Activated CD8-positive, alpha-beta T cell treated with anti-CD3 and anti-CD28 coated beads for 36 hours (primary cell): ENCODE measurements around the gene COL9A2. TPM values are rescaled to one million over a fixed set of nuclear protein-coding genes. Genes with fewer than 3 reads are reported as not detected.
A peak's percentile ranks its signal among the peaks of the same experiment; 100 is the strongest.

Source experiments
- ATAC-seq: fragments of 200-7000 bp; cut with Tn5 transposase; one replicate; pipeline ENCODE4 v1.10.0; 2021; ENCODE audit warnings: mild to moderate bottlenecking, moderate library complexity
- CTCF ChIA-PET: fragments of 350-600 bp; sonication (Branson Sonifier 250); formaldehyde crosslinking; loops from one replicate; lab custom pipeline; 2021; ENCODE audit warnings: antibody characterized with exemption; lab: Charles Lee
- POLR2A ChIA-PET: fragments of 350-600 bp; sonication (Branson Sonifier 250); formaldehyde crosslinking; loops from one replicate; lab custom pipeline; 2021; ENCODE audit warnings: antibody characterized with exemption; lab: Charles Lee
- DNase-seq: peaks from one replicate; pipeline ENCODE4 v3.0.0-alpha.2; 2020
- H3K27ac Mint-ChIP-seq: one replicate; pipeline ENCODE4 v1.8.0; 2021; ENCODE audit warnings: mild to moderate bottlenecking, mixed read lengths
- H3K27me3 Mint-ChIP-seq: one replicate; pipeline ENCODE4 v1.8.0; 2021; ENCODE audit warnings: mixed read lengths
- H3K36me3 Mint-ChIP-seq: one replicate; pipeline ENCODE4 v1.8.0; 2021; ENCODE audit warnings: low read depth, mixed read lengths
- H3K4me1 Mint-ChIP-seq: one replicate; pipeline ENCODE4 v1.8.0; 2021; ENCODE audit warnings: low read depth, mixed read lengths
- H3K4me3 Mint-ChIP-seq: one replicate; pipeline ENCODE4 v1.8.0; 2021; ENCODE audit warnings: mild to moderate bottlenecking, moderate library complexity, mixed read lengths
- H3K9me3 Mint-ChIP-seq: one replicate; pipeline ENCODE4 v1.8.0; 2021; ENCODE audit warnings: mixed read lengths
- intact Hi-C: fragments of 100-400 bp; cut with micrococcal nuclease; formaldehyde crosslinking; loops from one replicate; pipeline ENCODE4 v1.10.0; 2022
- total RNA-seq, 2 experiments: library from RNA; stranded (reverse); gene quantifications; one replicate each; pipeline ENCODE4 v1.2.3, GENCODE V29; 2021
- TF ChIP-seq, protein P1 (sequence below): fragments of 200-600 bp; IDR thresholded peaks from one replicate; pipeline ENCODE4 v1.8.0; 2022; ENCODE audit warnings: antibody characterized with exemption, mild to moderate bottlenecking

The COL9A2 gene
- total RNA-seq, 2 experiments from 2014 or later: 4.3 to 5.4 TPM

DNA sequence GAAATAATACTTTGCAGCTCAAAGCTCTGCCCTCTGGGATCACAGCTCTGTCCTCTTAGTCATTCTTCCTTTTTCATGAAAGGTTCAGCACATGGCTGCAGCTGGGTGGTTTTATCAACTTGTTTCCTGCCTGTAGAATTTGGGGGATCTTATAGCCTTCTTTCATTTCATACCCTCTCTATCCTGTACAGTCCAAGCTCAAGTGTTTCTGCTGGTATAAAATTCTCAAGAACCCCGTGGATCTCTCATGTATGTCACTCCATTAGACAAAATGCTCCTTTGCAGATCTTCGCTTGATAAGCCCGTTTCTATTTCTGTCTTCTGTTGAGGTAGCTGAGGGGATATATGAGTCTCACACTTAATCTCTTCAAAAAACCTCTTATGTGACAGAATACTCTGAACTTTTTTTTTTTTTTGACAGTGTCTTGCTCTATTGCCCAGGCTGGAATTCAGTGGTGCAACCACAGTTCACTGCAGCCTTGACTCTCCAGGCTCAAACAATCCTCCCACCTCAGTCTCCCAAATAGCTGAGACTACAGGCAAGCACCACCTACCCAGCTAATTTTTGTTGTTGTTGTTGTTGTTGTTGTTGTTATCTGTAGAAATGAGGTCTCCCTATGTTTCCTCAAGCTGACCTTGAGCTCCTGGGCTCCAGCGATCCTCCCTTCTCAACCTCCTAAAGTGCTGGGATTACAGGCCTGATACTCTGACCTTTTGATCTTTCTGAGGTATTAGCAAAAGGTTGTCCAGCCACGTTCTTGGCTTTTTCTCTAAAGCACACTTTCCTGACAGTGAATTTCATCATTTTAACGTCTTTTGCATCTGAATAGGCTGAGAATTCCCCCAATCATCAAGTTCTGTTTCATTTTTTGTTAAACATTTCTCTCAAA is 24.6 kb upstream of the COL9A2 start:
- Mint-ChIP-seq H3K27me3 (no peaks in the 10 kb centered on the region), H3K36me3 (peaks cover 6% of the 10 kb centered on the region), H3K27ac (peak overlapping the region; percentile 91), H3K4me3 (peak overlapping the region; percentile 15), H3K9me3 (no peaks in the 10 kb centered on the region), H3K4me1 (peaks cover 54% of the 10 kb centered on the region)
- TF ChIP-seq, protein P1, sequence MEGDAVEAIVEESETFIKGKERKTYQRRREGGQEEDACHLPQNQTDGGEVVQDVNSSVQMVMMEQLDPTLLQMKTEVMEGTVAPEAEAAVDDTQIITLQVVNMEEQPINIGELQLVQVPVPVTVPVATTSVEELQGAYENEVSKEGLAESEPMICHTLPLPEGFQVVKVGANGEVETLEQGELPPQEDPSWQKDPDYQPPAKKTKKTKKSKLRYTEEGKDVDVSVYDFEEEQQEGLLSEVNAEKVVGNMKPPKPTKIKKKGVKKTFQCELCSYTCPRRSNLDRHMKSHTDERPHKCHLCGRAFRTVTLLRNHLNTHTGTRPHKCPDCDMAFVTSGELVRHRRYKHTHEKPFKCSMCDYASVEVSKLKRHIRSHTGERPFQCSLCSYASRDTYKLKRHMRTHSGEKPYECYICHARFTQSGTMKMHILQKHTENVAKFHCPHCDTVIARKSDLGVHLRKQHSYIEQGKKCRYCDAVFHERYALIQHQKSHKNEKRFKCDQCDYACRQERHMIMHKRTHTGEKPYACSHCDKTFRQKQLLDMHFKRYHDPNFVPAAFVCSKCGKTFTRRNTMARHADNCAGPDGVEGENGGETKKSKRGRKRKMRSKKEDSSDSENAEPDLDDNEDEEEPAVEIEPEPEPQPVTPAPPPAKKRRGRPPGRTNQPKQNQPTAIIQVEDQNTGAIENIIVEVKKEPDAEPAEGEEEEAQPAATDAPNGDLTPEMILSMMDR: no peak
- intact Hi-C loops: no loop called here
- POLR2A ChIA-PET: interaction anchor here (0.6 to 2.7 kb wide), 15 partner anchors 10 to 300 kb away, joined by 3 to 14 read pairs (median 4); partner anchors contain the start of gene ZFP69B
- CTCF ChIA-PET: interaction anchor here (0.7 to 9.1 kb wide), 23 partner anchors 11 to 263 kb away, joined by 3 to 331 read pairs (median 6); partner anchors contain the start of genes COL9A2 and SMAP2
- ATAC-seq: peak; percentile 47
- peak; percentile 47 for DNase-seq

DNA sequence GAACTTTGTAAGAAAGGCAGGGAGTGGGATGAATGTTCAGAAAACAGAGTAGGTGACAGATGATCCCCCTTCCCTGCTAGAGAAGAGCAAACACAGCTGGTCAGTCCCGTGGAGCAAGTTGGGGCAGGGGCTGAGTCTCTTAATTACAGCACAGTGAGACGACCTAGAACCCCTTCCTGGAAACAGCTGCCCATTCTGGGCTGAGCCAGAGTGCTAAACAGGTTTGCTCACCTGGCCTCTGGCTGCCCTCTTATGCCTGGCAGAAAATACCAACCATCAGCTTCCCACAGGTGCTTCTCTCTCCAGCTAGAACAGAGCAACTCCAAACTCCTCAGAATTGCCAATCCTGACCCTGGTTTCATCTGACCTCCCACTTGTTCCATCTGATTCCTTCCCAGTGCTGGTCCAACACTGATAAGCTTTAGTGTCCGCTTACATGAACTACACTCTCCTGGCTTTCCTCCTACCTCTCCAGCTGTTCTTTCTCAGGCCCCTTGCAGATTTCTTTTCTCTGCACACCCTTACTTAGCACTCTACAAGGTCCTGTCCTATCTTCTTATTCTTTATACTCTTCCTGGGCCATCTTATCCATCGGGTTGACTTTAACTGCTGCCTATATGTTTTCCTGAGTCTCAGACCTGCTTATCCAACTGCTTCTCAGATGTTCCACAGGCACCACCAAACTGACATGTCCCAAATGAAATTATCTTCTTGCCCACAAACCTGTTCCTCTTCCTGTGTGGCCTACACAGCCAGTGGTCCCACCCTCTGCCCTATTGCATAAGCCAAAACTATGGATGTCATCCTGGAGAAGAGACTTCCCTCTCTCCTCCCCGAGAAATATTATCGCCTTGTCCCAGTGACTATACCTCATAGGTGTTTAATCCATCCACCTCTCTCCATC is 22.6 kb upstream of the COL9A2 start:
- Mint-ChIP-seq H3K36me3 (peaks cover 6% of the 10 kb centered on the region), H3K27me3 (no peaks in the 10 kb centered on the region), H3K4me1 (peaks cover 48% of the 10 kb centered on the region), H3K27ac (no peak overlapping the region), H3K9me3 (no peaks in the 10 kb centered on the region), H3K4me3 (no peak overlapping the region)
- intact Hi-C loops: loop anchor here (2.0 kb wide), 3 partner anchors 65 to 195 kb away; no protein-coding TSS in a partner anchor
- POLR2A ChIA-PET: interaction anchor here (0.7 to 1.5 kb wide), 5 partner anchors 14 to 280 kb away, joined by 3 to 4 read pairs (median 3); no protein-coding TSS in a partner anchor
- TF ChIP-seq, protein P1: no peak
- CTCF ChIA-PET: interaction anchor here (0.6 to 9.1 kb wide), 78 partner anchors 9 to 420 kb away, joined by 3 to 331 read pairs (median 6); partner anchors contain the start of genes COL9A2, PPT1, RLF and SMAP2
- DNase-seq (no peak), ATAC-seq (no peak)

DNA sequence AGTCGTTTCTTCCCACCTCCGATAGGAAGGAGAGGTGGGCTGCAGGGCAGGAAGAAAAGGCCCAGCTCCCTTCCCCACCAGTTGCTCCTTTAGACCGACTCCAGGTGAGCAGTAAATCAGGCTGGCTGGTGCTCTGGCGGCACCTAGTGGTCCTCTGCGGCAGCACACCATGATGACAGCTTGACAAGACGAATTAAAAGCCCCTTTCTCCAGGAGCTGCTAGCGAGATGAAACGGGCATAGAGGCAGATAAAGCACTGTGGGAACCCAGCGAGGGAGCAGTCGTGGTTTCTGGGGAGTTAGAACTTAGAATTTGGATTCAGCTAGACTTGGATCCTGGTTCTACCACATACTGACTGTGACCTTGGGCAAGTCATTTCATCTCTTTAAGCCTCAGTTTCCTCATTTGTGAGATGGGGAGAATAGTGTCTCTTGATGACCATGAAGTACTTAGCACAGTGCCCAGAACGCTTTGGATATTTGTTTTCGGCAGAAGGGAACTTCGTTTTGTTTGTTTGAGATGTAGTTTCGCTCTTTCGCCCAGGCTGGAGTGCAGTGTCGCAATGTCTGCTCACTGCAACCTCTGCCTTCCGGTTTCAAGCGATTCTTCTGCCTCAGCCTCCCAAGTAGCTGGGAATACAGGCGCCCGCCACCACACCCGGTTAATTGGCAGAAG is 21.8 kb upstream of the COL9A2 start:
- ChIA-PET CTCF (interaction anchor here (0.6 to 9.1 kb wide), 92 partner anchors 10 to 431 kb away, joined by 3 to 331 read pairs (median 6); partner anchors contain the start of genes COL9A2, PPT1, RLF and SMAP2), POLR2A (interaction anchor here (0.7 to 1.5 kb wide), 10 partner anchors 11 to 279 kb away, joined by 3 to 5 read pairs (median 4); partner anchors contain the start of gene RLF)
- H3K4me1 Mint-ChIP-seq: peaks cover 41% of the 10 kb centered on the region
- peak overlapping the region; percentile 9 for H3K27ac Mint-ChIP-seq
- H3K36me3 Mint-ChIP-seq: peaks cover 6% of the 10 kb centered on the region
- H3K27me3 Mint-ChIP-seq: no peaks in the 10 kb centered on the region
- H3K9me3 Mint-ChIP-seq: no peaks in the 10 kb centered on the region
- DNase-seq: peak; percentile 96
- TF ChIP-seq, protein P1: peak; percentile 96
- ATAC-seq: peak; percentile 92
- H3K4me3 Mint-ChIP-seq: no peak overlapping the region
- intact Hi-C loops: loop anchor here (2.0 kb wide), 3 partner anchors 66 to 194 kb away; no protein-coding TSS in a partner anchor

DNA sequence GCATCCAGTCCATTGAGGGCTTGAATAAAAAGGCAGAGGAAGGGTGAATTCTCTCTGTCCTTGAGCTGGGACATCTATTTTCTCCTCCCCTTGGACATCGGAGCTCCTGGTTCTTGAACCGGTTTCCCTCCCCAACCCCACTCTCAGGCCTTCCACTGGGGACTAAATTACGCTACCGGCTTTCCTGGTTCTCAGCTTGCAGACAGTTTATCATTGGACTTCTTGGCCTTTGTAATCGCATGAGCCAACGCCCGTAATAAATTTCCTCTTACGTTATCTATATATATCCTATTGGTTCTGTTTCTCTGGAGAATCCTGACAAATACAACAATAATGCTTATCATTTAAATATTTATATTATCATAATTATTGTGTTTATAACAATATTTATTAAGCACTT is 20.4 kb upstream of the COL9A2 start:
- no peak for ATAC-seq
- Mint-ChIP-seq H3K27ac (no peak overlapping the region), H3K9me3 (no peaks in the 10 kb centered on the region), H3K4me3 (no peak overlapping the region), H3K4me1 (peaks cover 34% of the 10 kb centered on the region), H3K36me3 (peaks cover 6% of the 10 kb centered on the region), H3K27me3 (no peaks in the 10 kb centered on the region)
- ChIA-PET POLR2A (interaction anchor here (0.6 to 1.2 kb wide), 3 partner anchors 22 to 260 kb away, joined by 3 to 4 read pairs (median 4); no protein-coding TSS in a partner anchor), CTCF (interaction anchor here (1.0 to 9.1 kb wide), 35 partner anchors 10 to 277 kb away, joined by 3 to 331 read pairs (median 11); partner anchors contain the start of genes COL9A2, PPT1 and RLF)
- TF ChIP-seq, protein P1: no peak
- intact Hi-C loops: no loop called here
- DNase-seq: no peak
